ENCODE results near the gene FAM3B. TPM values are rescaled to one million over a fixed set of nuclear protein-coding genes. Genes with fewer than 3 reads are reported as not detected.

The FAM3B gene
- total RNA-seq, 8 experiments from 2014 or later, result 0.11 to 0.28 (median 0.17) TPM; not detected in 4

- no peak for ATAC-seq (replicated peaks in 6 of 8)
- Histone ChIP-seq H3K27ac (no peak overlapping the region), H3K4me1 (replicated peaks in 1 of 2) (no peaks in the 10 kb centered on the region), H3K4me3 (no peak overlapping the region)
- 12 to 92% (median 64%) methylated on average over 2 to 9 of the region's 23 CpGs; no CpG with 5 or more reads in 2 of the 10 experiments for WGBS, 10 experiments
- in situ Hi-C loops (cut with MboI; ENCODE audit: low pct_unique_long_range_greater_than_20kb in 2 of 9, low sequenced_read_pairs in 9 of 9, unreplicated experiment in 9 of 9), result no loop called here
These were observed 6.1 kb downstream of the FAM3B start for GRCh38 chr21:41322496-41323382.

GRCh38 chr21:41325138-41325912 lies 8.7 kb downstream of the FAM3B start:
- Histone ChIP-seq H3K4me3 (no peak overlapping the region), H3K27ac (no peak overlapping the region), H3K4me1 (replicated peaks in 1 of 2) (no peaks in the 10 kb centered on the region)
- ATAC-seq (replicated peaks in 6 of 8), result no peak
- 25 to 96% (median 84%) methylated on average over 2 to 7 of the region's 7 CpGs; no CpG with 5 or more reads in 1 of the 10 experiments for WGBS, 10 experiments
- in situ Hi-C loops (cut with MboI; ENCODE audit: low pct_unique_long_range_greater_than_20kb in 2 of 9, low sequenced_read_pairs in 9 of 9, unreplicated experiment in 9 of 9), result no loop called here

GRCh38 chr21:41326414-41327080 lies 9.9 kb downstream of the FAM3B start:
- H3K4me3 ChIP-seq, result no peak overlapping the region
- WGBS, 10 experiments, result 33 to 96% (median 73%) methylated on average over 2 to 8 of the region's 13 CpGs; no CpG with 5 or more reads in 5 of the 10 experiments
- no peaks in the 10 kb centered on the region for H3K4me1 ChIP-seq (replicated peaks in 1 of 2)
- H3K27ac ChIP-seq, result no peak overlapping the region
- ATAC-seq (replicated peaks in 6 of 8), result no peak
- in situ Hi-C loops (cut with MboI; ENCODE audit: low pct_unique_long_range_greater_than_20kb in 2 of 9, low sequenced_read_pairs in 9 of 9, unreplicated experiment in 9 of 9), result no loop called here

GRCh38 chr21:41327753-41328152 lies 11.2 kb downstream of the FAM3B start:
- no peak for ATAC-seq (replicated peaks in 6 of 8)
- Histone ChIP-seq H3K4me3 (no peak overlapping the region), H3K27ac (no peak overlapping the region), H3K4me1 (replicated peaks in 1 of 2) (no peaks in the 10 kb centered on the region)
- in situ Hi-C loops (cut with MboI; ENCODE audit: low pct_unique_long_range_greater_than_20kb in 2 of 9, low sequenced_read_pairs in 9 of 9, unreplicated experiment in 9 of 9), result no loop called here
- WGBS, 10 experiments, result 0 to 85% (median 78%) methylated on average over 1 to 5 of the region's 8 CpGs; no CpG with 5 or more reads in 3 of the 10 experiments

GRCh38 chr21:41328660-41329607 lies 12.3 kb downstream of the FAM3B start:
- WGBS, 10 experiments, result 43 to 92% (median 60%) methylated on average over 2 to 13 of the region's 16 CpGs; no CpG with 5 or more reads in 1 of the 10 experiments
- no peaks in the 10 kb centered on the region for H3K4me1 ChIP-seq (replicated peaks in 1 of 2)
- no peak overlapping the region for H3K4me3 ChIP-seq
- peak in 5 of 8 experiments; percentile 59 to 80 (median 71) for ATAC-seq (replicated peaks in 6 of 8)
- H3K27ac ChIP-seq, result no peak overlapping the region
- in situ Hi-C loops (cut with MboI; ENCODE audit: low pct_unique_long_range_greater_than_20kb in 2 of 9, low sequenced_read_pairs in 9 of 9, unreplicated experiment in 9 of 9), result no loop called here

GRCh38 chr21:41333752-41334151 lies 17.2 kb downstream of the FAM3B start:
- no peak for ATAC-seq (replicated peaks in 6 of 8)
- WGBS, 10 experiments, result 43 to 100% (median 72%) methylated on average over 1 of the region's 1 CpG; no CpG with 5 or more reads in 2 of the 10 experiments
- Histone ChIP-seq H3K4me1 (replicated peaks in 1 of 2) (peaks cover 0 to 9% of the 10 kb centered on the region in 2 donors), H3K4me3 (no peak overlapping the region), H3K27ac (no peak overlapping the region)
- in situ Hi-C loops (cut with MboI; ENCODE audit: low pct_unique_long_range_greater_than_20kb in 2 of 9, low sequenced_read_pairs in 9 of 9, unreplicated experiment in 9 of 9), result no loop called here

- no peak for ATAC-seq (replicated peaks in 6 of 8)
- in situ Hi-C loops (cut with MboI; ENCODE audit: low pct_unique_long_range_greater_than_20kb in 2 of 9, low sequenced_read_pairs in 9 of 9, unreplicated experiment in 9 of 9), result no loop called here
- 50 to 100% (median 93%) methylated on average over 1 to 2 of the region's 3 CpGs; no CpG with 5 or more reads in 5 of the 10 experiments for WGBS, 10 experiments
- peaks cover 0 to 9% of the 10 kb centered on the region in 2 donors for H3K4me1 ChIP-seq (replicated peaks in 1 of 2)
- H3K4me3 ChIP-seq, result no peak overlapping the region
- H3K27ac ChIP-seq, result no peak overlapping the region
These were observed 20.9 kb downstream of the FAM3B start for GRCh38 chr21:41337515-41337914.

GRCh38 chr21:41338455-41338854 lies 21.9 kb downstream of the FAM3B start:
- WGBS, 10 experiments, result 20 to 68% (median 40%) methylated on average over 3 to 5 of the region's 8 CpGs; no CpG with 5 or more reads in 5 of the 10 experiments
- in situ Hi-C loops (cut with MboI; ENCODE audit: low pct_unique_long_range_greater_than_20kb in 2 of 9, low sequenced_read_pairs in 9 of 9, unreplicated experiment in 9 of 9), result no loop called here
- peak in 3 of 8 experiments; percentile 44 to 64 (median 55) for ATAC-seq (replicated peaks in 6 of 8)

GRCh38 chr21:41342035-41342434 lies 25.4 kb downstream of the FAM3B start:
- Histone ChIP-seq H3K27ac (no peak overlapping the region), H3K4me3 (no peak overlapping the region), H3K4me1 (replicated peaks in 1 of 2) (peaks cover 0 to 9% of the 10 kb centered on the region in 2 donors)
- no peak for ATAC-seq (replicated peaks in 6 of 8)
- 49 to 100% (median 84%) methylated on average over 2 to 4 of the region's 4 CpGs for WGBS, 10 experiments
- in situ Hi-C loops (cut with MboI; ENCODE audit: low pct_unique_long_range_greater_than_20kb in 2 of 9, low sequenced_read_pairs in 9 of 9, unreplicated experiment in 9 of 9), result no loop called here

More at GRCh38 chr21:41338455-41338854, 21.9 kb downstream of the FAM3B start:
- peaks cover 0 to 9% of the 10 kb centered on the region in 2 donors for H3K4me1 ChIP-seq (replicated peaks in 1 of 2)
- no peak overlapping the region for H3K27ac ChIP-seq
- no peak overlapping the region for H3K4me3 ChIP-seq

- 10 to 100% (median 91%) methylated on average over 1 to 9 of the region's 9 CpGs; no CpG with 5 or more reads in 4 of the 10 experiments for WGBS, 10 experiments
- H3K4me1 ChIP-seq (replicated peaks in 1 of 2), result no peaks in the 10 kb centered on the region
- in situ Hi-C loops (cut with MboI; ENCODE audit: low pct_unique_long_range_greater_than_20kb in 2 of 9, low sequenced_read_pairs in 9 of 9, unreplicated experiment in 9 of 9), result no loop called here
- no peak overlapping the region for H3K4me3 ChIP-seq
- H3K27ac ChIP-seq, result no peak overlapping the region
- no peak for ATAC-seq (replicated peaks in 6 of 8)
These were observed 27.5 kb downstream of the FAM3B start for GRCh38 chr21:41344146-41344545.

- in situ Hi-C loops (cut with MboI; ENCODE audit: low pct_unique_long_range_greater_than_20kb in 2 of 9, low sequenced_read_pairs in 9 of 9, unreplicated experiment in 9 of 9), result no loop called here
- no peak overlapping the region for H3K4me3 ChIP-seq
- 42 to 100% (median 90%) methylated on average over 1 to 3 of the region's 4 CpGs; no CpG with 5 or more reads in 2 of the 10 experiments for WGBS, 10 experiments
- H3K4me1 ChIP-seq (replicated peaks in 1 of 2), result no peaks in the 10 kb centered on the region
- H3K27ac ChIP-seq, result no peak overlapping the region
- no peak for ATAC-seq (replicated peaks in 6 of 8)
These were observed 28.8 kb downstream of the FAM3B start for GRCh38 chr21:41345356-41345755.
